ENCODE measurements around the gene IGSF21.

DNA sequence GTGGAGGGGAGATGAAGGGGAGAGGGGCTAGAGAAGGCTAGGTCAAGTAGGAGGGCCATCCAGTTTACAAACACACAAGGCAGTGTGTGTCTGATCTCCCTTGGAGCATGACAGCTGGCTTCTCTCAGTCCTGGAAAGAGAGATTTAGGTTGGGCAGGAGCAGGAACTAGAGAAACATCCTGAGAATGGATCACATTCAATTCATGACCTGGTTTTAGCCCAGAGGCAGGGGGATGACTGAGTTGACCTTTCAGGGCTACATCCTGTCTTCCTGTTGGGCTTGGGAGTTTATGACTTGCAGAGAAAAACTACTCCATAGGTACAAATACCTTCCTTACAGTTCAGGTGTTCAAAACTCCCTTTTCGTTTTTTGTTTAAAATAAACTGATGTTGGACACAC lies 97.0 kb downstream of the IGSF21 start:
- TF ChIP-seq GATA2 (IDR thresholded peaks at IDR 0.05; ENCODE audit: low read depth, low read length): no peak
- TF ChIP-seq GATA3 (IDR thresholded peaks at IDR 0.05; ENCODE audit: low read depth, low read length): no peak

All from SH-SY5Y (cell line).